ENCODE results near the gene PPP3CA.

DNA sequence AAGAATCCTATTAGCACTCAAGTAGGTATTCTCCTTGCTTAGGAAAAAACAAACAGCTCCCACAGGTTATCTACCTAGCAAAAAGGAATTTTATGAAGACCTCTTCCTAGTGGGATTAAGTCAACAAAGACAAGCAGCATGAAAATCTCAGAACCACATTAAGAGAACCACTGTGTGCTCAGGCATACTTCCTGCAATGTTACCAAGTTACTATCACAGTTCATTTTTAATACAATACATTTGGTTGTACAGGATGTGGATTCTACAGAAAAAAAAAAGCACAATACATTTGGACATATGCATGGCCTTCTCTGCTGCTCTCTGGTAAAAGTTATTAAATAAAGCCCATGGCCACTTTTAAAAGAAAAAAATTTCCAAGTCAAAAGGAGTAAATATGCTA, 193.7 kb downstream of the PPP3CA start:
- TF ChIP-seq POLR2A (IDR thresholded peaks at IDR 0.05; ENCODE audit: extremely low read depth, insufficient read length), result no peak
- TF ChIP-seq, protein P1, sequence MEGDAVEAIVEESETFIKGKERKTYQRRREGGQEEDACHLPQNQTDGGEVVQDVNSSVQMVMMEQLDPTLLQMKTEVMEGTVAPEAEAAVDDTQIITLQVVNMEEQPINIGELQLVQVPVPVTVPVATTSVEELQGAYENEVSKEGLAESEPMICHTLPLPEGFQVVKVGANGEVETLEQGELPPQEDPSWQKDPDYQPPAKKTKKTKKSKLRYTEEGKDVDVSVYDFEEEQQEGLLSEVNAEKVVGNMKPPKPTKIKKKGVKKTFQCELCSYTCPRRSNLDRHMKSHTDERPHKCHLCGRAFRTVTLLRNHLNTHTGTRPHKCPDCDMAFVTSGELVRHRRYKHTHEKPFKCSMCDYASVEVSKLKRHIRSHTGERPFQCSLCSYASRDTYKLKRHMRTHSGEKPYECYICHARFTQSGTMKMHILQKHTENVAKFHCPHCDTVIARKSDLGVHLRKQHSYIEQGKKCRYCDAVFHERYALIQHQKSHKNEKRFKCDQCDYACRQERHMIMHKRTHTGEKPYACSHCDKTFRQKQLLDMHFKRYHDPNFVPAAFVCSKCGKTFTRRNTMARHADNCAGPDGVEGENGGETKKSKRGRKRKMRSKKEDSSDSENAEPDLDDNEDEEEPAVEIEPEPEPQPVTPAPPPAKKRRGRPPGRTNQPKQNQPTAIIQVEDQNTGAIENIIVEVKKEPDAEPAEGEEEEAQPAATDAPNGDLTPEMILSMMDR (IDR thresholded peaks at IDR 0.05; ENCODE audit: low read depth, low read length), result no peak

Measured in NB4 (cell line).